ENCODE measurements around the gene CUBN. TPM values are rescaled to one million over a fixed set of nuclear protein-coding genes. Genes with fewer than 3 reads are reported as not detected.

CUBN gene
- total and polyA plus RNA-seq, 10 of the 15 experiments (the other 5 are each of a cell fraction or from before 2014, with no cell fraction given) = under 0.01 to 0.14 (median 0.02) TPM; not detected in 6

GRCh38 chr10:16856092-16856491 lies 273.5 kb downstream of the CUBN start (continued):
- TF ChIP-seq, protein P1, sequence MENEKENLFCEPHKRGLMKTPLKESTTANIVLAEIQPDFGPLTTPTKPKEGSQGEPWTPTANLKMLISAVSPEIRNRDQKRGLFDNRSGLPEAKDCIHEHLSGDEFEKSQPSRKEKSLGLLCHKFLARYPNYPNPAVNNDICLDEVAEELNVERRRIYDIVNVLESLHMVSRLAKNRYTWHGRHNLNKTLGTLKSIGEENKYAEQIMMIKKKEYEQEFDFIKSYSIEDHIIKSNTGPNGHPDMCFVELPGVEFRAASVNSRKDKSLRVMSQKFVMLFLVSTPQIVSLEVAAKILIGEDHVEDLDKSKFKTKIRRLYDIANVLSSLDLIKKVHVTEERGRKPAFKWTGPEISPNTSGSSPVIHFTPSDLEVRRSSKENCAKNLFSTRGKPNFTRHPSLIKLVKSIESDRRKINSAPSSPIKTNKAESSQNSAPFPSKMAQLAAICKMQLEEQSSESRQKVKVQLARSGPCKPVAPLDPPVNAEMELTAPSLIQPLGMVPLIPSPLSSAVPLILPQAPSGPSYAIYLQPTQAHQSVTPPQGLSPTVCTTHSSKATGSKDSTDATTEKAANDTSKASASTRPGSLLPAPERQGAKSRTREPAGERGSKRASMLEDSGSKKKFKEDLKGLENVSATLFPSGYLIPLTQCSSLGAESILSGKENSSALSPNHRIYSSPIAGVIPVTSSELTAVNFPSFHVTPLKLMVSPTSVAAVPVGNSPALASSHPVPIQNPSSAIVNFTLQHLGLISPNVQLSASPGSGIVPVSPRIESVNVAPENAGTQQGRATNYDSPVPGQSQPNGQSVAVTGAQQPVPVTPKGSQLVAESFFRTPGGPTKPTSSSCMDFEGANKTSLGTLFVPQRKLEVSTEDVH (IDR thresholded peaks at IDR 0.05; ENCODE audit: low read depth, partially characterized antibody) = no peak

DNA sequence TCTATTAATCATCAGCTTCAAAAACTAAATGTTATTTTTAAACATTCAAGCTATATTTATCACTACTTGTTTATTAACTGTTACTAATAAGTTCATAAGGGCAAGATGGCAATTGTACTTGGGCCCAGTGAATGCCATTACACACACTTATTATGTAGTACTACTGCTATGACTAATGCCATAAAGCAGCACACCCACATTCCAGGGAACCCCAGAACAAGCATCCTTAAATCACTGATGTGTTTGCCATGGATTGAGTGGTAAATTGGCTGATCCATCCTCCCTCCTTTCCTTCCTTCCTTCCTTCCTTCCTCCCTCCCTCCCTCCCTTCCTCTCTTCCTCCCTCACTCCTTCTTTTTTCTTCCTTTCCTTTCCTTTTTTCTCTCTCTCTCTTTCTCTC lies 275.0 kb downstream of the CUBN start:
- Histone ChIP-seq H3K27ac (ENCODE audit: control insufficient read depth, insufficient read depth) (no peak overlapping the region), H3K27me3 (replicated peaks in 1 of 2; ENCODE audit: control insufficient read depth in 2 of 2, insufficient read depth in 2 of 2, low read length in 1 of 2) (no peaks in the 10 kb centered on the region; a peak in 1 of 4 replicates), H3K79me2 (ENCODE audit: control insufficient read depth, insufficient read depth, low read length) (no peaks in the 10 kb centered on the region), H3K9ac (ENCODE audit: control insufficient read depth, insufficient read depth, low read length) (no peak overlapping the region), H3K9me3 (replicated peaks; ENCODE audit: control insufficient read depth, insufficient read depth, low read length) (no peaks in the 10 kb centered on the region), H3K36me3 (ENCODE audit: control insufficient read depth in 2 of 2, insufficient read depth in 2 of 2, low read length in 1 of 2) (no peaks in the 10 kb centered on the region), H3K4me1 (ENCODE audit: control insufficient read depth, insufficient read depth, low read length) (no peaks in the 10 kb centered on the region), H4K20me1 (ENCODE audit: control insufficient read depth, insufficient read depth) (no peaks in the 10 kb centered on the region), H2AFZ (ENCODE audit: control insufficient read depth, low read depth, low read length) (no peak overlapping the region), H3K4me2 (ENCODE audit: control insufficient read depth, insufficient read depth) (no peak overlapping the region), H3K4me3 (no peak overlapping the region)
- SMC1A ChIA-PET (ENCODE audit: uncharacterized antibody, unreplicated experiment) = no interaction called here
- intact Hi-C loops (cut with micrococcal nuclease; ENCODE audit: unreplicated experiment) (loop anchor here (5.0 kb wide), 1 partner anchor 563 kb away; no protein-coding TSS in a partner anchor), in situ Hi-C loops (cut with MboI) (no loop called here)
- no peak for ATAC-seq
- CTCF ChIA-PET = interaction anchor here (1.7 kb wide), 1 partner anchor 402 kb away, joined by 6 read pairs; no protein-coding TSS in a partner anchor
- RAD21 ChIA-PET (ENCODE audit: unreplicated experiment) = no interaction called here
- POLR2A ChIA-PET = no interaction called here
- BruUV-seq (replicated peaks) = no TSS peak
- FAIRE-seq = no peak
- DNase-seq (ENCODE audit: low read depth, low spot score) = no peak
- TF ChIP-seq ZNF687 (IDR thresholded peaks at IDR 0.05) (no peak), STAT3 (IDR thresholded peaks at IDR 0.05; ENCODE audit: low read depth, low read length) (no peak), RAD51 (IDR thresholded peaks at IDR 0.05) (no peak), PML (IDR thresholded peaks at IDR 0.05; ENCODE audit: low read length) (no peak), PKNOX1 (IDR thresholded peaks at IDR 0.05) (no peak), FOXK2 (IDR thresholded peaks at IDR 0.05) (no peak)
- TF ChIP-seq, protein P2, sequence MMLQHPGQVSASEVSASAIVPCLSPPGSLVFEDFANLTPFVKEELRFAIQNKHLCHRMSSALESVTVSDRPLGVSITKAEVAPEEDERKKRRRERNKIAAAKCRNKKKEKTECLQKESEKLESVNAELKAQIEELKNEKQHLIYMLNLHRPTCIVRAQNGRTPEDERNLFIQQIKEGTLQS (IDR thresholded peaks at IDR 0.05; ENCODE audit: borderline replicate concordance, extremely low read depth, low read depth, low read length) = no peak
- TF ChIP-seq, protein P3, sequence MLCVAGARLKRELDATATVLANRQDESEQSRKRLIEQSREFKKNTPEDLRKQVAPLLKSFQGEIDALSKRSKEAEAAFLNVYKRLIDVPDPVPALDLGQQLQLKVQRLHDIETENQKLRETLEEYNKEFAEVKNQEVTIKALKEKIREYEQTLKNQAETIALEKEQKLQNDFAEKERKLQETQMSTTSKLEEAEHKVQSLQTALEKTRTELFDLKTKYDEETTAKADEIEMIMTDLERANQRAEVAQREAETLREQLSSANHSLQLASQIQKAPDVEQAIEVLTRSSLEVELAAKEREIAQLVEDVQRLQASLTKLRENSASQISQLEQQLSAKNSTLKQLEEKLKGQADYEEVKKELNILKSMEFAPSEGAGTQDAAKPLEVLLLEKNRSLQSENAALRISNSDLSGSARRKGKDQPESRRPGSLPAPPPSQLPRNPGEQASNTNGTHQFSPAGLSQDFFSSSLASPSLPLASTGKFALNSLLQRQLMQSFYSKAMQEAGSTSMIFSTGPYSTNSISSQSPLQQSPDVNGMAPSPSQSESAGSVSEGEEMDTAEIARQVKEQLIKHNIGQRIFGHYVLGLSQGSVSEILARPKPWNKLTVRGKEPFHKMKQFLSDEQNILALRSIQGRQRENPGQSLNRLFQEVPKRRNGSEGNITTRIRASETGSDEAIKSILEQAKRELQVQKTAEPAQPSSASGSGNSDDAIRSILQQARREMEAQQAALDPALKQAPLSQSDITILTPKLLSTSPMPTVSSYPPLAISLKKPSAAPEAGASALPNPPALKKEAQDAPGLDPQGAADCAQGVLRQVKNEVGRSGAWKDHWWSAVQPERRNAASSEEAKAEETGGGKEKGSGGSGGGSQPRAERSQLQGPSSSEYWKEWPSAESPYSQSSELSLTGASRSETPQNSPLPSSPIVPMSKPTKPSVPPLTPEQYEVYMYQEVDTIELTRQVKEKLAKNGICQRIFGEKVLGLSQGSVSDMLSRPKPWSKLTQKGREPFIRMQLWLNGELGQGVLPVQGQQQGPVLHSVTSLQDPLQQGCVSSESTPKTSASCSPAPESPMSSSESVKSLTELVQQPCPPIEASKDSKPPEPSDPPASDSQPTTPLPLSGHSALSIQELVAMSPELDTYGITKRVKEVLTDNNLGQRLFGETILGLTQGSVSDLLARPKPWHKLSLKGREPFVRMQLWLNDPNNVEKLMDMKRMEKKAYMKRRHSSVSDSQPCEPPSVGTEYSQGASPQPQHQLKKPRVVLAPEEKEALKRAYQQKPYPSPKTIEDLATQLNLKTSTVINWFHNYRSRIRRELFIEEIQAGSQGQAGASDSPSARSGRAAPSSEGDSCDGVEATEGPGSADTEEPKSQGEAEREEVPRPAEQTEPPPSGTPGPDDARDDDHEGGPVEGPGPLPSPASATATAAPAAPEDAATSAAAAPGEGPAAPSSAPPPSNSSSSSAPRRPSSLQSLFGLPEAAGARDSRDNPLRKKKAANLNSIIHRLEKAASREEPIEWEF (IDR thresholded peaks at IDR 0.05; ENCODE audit: insufficient replicate concordance, low read depth, low read length) = no peak

All from GM12878 (cell line).